GM12878 (cell line): ENCODE measurements around the gene HLA-F.

ENCODE experiments used
- CEBPB ChIP-seq, 2 experiments: fragments of 150-350 bp in 1 of 2; IDR thresholded peaks; 2 replicates each; pipeline ENCODE4 v1.6.1; 2012 to 2014; ENCODE audit warnings: low read depth in 2 of 2, low read length in 2 of 2, borderline replicate concordance in 1 of 2, inconsistent platforms in 1 of 2
- CREB1 ChIP-seq: IDR thresholded peaks from 2 replicates; pipeline ENCODE4 v1.6.1; 2012; ENCODE audit warnings: low read depth, mild to moderate bottlenecking, inconsistent platforms
- CREM ChIP-seq: IDR thresholded peaks from 2 replicates; pipeline ENCODE4 v1.6.1; 2014; ENCODE audit warnings: antibody characterized with exemption, low read depth
- SRF ChIP-seq, 2 experiments: IDR thresholded peaks; 2 replicates each; pipeline ENCODE4 v1.6.1; 2011; ENCODE audit warnings: low read depth in 2 of 2, low read length in 2 of 2, mild to moderate bottlenecking in 1 of 2, moderate library complexity in 1 of 2
- TAF1 ChIP-seq: IDR thresholded peaks from 2 replicates; pipeline ENCODE4 v1.6.1; 2011; ENCODE audit warnings: mild to moderate bottlenecking, low read depth, low read length, borderline replicate concordance
- TF ChIP-seq, protein P1 (sequence below): IDR thresholded peaks from 2 replicates; pipeline ENCODE4 v1.6.1; 2011; ENCODE audit warnings: low read depth, mild to moderate bottlenecking, low read length, moderate library complexity, borderline replicate concordance; ENCODE audit errors: extremely low read depth
- TF ChIP-seq, protein P2 (sequence below), 3 experiments: IDR thresholded peaks in 2 of 3; conservative IDR thresholded peaks in 1 of 3; 2 replicates each; pipeline ENCODE4 v1.5.1; 2011; ENCODE audit warnings: low read depth in 3 of 3, low read length in 3 of 3, mild to moderate bottlenecking in 3 of 3, control low read depth in 2 of 3, moderate library complexity in 2 of 3, inconsistent platforms in 1 of 3, mixed read lengths in 1 of 3; ENCODE audit not compliant: control insufficient read depth in 2 of 3, insufficient read depth in 1 of 3; ENCODE audit errors: extremely low read depth in 1 of 3
- TF ChIP-seq, protein P3 (sequence below): IDR thresholded peaks from 2 replicates; pipeline ENCODE4 v1.6.1; 2011; ENCODE audit warnings: mild to moderate bottlenecking, low read depth, low read length, moderate library complexity; ENCODE audit not compliant: insufficient replicate concordance
- TF ChIP-seq, protein P4 (sequence below): IDR thresholded peaks from 2 replicates; pipeline ENCODE4 v1.6.1; 2012; ENCODE audit warnings: low read depth, low read length, improper control_type of control experiment

DNA sequence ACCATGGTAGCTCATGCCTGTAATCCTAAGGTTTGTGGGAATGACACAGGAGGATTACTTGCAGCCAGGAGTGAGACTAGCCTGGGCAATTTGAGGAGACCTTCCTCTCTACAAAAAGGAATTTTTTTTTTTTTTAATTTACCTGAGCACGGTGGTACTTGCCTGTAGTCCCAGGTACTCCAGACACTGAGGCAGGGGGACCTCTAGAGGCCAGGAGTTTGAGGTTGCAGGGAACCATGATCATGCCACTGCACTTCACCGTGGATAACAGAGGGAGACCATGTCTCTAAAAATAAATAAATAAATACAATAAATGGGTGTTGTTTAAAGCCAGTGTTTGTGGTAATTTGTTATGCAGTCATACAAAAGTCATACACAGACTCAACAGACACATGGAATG, 2.4 kb upstream of the HLA-F start:
- TF ChIP-seq, protein P1, sequence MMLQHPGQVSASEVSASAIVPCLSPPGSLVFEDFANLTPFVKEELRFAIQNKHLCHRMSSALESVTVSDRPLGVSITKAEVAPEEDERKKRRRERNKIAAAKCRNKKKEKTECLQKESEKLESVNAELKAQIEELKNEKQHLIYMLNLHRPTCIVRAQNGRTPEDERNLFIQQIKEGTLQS: no peak
- TF ChIP-seq CEBPB (IDR thresholded peaks at IDR 0.05; ENCODE audit: borderline replicate concordance in 1 of 2, low read depth in 2 of 2, low read length in 2 of 2) (no peak), TAF1 (no peak), CREM (no peak), CREB1 (no peak), SRF (IDR thresholded peaks at IDR 0.05; ENCODE audit: low read depth in 2 of 2, low read length in 2 of 2) (no peak)
- TF ChIP-seq, protein P2, sequence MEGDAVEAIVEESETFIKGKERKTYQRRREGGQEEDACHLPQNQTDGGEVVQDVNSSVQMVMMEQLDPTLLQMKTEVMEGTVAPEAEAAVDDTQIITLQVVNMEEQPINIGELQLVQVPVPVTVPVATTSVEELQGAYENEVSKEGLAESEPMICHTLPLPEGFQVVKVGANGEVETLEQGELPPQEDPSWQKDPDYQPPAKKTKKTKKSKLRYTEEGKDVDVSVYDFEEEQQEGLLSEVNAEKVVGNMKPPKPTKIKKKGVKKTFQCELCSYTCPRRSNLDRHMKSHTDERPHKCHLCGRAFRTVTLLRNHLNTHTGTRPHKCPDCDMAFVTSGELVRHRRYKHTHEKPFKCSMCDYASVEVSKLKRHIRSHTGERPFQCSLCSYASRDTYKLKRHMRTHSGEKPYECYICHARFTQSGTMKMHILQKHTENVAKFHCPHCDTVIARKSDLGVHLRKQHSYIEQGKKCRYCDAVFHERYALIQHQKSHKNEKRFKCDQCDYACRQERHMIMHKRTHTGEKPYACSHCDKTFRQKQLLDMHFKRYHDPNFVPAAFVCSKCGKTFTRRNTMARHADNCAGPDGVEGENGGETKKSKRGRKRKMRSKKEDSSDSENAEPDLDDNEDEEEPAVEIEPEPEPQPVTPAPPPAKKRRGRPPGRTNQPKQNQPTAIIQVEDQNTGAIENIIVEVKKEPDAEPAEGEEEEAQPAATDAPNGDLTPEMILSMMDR (IDR thresholded peaks at IDR 0.05 in 2 of 3, conservative IDR thresholded peaks at IDR 0.05 in 1 of 3; ENCODE audit: control insufficient read depth in 2 of 3, extremely low read depth in 1 of 3, insufficient read depth in 1 of 3, low read depth in 3 of 3, low read length in 3 of 3): peak in 2 of 3 experiments; percentile 28 to 36; a peak in 3 of 6 replicates
- TF ChIP-seq, protein P3, sequence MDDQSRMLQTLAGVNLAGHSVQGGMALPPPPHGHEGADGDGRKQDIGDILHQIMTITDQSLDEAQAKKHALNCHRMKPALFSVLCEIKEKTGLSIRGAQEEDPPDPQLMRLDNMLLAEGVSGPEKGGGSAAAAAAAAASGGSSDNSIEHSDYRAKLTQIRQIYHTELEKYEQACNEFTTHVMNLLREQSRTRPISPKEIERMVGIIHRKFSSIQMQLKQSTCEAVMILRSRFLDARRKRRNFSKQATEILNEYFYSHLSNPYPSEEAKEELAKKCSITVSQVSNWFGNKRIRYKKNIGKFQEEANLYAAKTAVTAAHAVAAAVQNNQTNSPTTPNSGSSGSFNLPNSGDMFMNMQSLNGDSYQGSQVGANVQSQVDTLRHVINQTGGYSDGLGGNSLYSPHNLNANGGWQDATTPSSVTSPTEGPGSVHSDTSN: no peak
- TF ChIP-seq, protein P4, sequence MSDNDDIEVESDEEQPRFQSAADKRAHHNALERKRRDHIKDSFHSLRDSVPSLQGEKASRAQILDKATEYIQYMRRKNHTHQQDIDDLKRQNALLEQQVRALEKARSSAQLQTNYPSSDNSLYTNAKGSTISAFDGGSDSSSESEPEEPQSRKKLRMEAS: no peak
